Pons (tissue), 1 donor: ENCODE data around the gene CACUL1.
A peak's percentile ranks its signal among the peaks of the same experiment; 100 is the strongest.
"Not testable (repeated sequence)": the region's sequence is repeated elsewhere in the genome, so short reads cannot be mapped to it uniquely, and the experiment has no call there.

Experiments used
- DNase-seq: peaks from one replicate; pipeline ENCODE4 v3.0.0-alpha.2; 2016; ENCODE audit warnings: low spot score

The CACUL1 gene

DNA sequence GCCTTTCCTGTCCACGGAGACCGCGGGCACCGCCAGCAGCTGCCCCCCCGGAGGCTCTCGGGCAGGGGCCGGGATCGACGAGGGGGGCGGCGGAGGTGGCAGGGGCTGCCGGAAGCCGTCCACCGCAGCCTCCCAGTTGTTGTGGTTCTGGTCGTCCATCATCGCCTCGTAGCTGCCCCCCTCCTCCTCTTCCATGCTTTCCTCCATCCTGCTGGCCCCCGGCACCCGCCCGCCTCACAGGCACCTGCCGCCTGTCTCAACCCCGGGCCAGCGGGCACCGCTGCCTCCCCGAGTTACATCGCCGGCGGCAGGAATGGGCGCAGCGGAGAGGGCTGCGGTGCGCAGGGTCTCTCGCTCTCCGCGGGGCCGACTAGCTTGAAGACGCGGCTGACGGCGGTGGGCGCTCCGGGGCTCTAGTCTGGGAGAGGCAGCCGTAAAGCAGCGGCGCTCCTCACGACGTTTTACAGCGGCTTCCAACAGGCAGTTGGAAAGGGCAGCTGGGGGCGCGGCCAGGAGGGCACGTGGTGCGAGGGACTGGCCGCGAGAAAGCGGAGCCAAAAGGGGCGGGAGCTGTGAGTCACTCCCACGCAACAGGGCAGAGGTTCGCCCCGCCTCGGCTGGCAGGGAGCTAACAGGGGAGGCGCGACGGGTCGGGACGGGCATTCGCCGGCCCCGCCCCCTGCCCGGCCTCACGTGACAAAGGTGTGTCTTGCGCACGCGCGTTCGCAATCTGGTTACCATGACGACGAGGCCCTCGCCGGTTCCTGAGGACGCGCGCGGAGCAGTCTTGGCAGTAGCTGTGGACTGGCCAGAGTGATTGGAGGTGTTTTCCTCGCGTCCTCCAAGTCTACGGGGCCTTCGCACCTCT lies at the start of gene CACUL1:
Gene CACUL1, minus strand, starts transcription at position 415 of the 868 bp plus-strand sequence. Its CDS starts 208 bp downstream, at position 207.
- peak; percentile 99 for DNase-seq

DNA sequence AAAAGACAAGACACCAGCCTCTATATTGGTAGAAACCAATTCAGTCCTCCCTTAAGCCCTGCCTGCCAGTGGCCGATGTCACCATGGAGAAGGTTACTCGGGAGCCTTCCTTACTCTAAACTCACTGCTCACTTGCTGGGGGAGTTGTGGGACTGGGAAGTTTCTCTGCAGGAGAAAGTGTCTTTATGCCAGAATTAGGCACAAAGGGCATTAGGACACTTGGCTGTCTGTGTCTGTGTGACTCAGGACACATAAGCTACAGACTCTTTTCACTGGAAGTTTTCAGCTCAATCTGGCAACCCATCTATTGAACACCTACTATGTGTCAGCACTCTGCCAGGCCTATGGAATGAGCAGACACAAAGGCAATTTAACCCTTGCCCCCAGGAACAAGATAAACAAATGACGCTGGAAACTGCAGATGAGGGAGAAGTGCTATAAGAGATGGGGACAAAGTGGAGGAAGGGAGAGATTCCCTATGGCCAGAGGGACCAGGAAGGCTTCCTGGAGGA lies 49.5 kb upstream of the CACUL1 start:
- DNase-seq: no peak

DNA sequence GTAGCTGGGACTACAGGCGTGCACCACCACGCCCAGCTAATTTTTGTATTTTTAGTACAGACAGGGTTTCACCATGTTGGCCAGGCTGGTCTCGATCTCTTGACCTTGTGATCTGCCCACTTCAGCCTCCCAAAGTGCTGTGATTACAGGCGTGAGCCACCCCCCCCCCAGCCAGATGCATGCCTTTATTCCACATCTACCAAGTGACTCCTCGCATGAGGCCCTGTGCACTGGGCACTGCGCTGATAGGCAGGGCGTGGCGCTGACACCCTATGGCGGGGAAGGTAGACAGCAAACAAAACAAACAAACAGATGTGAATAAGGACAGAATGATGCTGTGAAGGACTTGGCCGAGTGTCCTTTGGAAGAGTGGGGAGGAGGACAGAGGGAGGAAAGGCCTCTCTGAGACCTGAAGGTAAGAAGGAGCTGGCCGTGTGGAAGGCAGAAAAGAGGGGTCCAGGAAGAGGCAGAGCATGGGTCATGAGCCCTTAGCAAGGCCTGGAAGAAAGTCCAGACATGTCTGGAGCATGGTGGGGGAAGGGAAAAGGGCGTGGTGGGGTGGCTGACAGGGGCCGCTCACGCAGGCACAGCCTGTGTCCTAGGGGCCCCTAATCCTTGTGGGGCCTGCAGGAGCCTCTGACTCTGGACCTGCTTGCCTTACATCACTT lies 47.5 kb upstream of the CACUL1 start:
- no peak for DNase-seq

DNA sequence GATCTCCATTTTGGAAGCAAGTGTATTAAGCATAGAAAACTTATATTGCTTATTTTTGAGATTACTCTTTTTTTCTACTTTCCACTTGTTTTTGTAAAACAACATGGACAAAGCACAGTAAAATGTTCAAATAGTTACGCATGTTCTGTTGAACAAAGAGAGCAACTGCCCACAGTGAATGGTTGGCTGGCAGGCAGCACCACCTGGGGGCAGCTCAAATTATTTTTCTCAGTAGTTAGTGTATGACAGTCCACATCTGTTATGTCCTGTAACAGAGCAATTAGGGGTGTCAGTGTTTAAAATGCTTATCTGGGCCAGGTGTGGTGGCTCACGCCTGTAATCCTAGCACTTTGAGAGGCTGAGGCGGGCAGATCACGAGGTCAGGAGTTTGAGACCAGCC lies 46.1 kb upstream of the CACUL1 start:
- no peak for DNase-seq

DNA sequence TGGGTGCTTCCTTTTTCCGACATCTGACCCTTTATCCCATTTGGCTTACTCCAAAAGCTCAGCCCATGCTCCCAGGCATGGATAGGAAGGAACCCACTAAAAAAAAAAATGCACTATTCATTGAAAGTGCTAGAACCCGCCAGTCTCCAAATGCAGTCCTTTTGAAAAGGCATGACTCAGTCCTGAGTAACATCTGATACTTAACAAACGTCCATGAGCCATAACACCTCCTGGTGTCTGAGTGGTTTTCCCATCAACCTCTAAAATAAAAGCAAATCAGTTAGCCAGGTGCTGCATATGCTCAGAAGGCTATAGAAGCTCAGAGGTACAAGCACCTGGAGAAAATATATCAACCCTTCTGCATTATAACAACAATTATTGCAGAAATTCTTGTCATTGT lies 45.0 kb upstream of the CACUL1 start:
- DNase-seq: no peak

DNA sequence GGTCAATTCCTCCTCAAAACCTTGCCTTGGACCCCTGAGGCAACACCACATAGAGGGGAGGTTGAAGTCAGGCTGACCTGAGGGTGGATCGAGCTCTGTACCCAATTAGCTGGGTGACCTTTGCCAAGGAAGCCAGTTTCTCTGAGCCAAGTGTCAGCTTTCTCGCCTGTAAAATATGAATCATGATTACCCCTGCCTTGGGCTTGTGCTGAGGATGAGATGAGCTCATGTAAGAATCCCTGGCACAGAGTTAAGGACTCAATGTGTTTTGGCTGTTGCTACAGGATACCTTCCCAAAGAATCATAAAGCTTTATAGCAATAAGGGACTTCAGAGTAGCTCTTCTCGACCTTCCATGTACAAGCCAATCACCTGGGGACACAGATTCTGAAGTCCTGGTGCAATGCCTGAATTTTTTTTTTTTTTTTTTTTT lies 43.5 kb upstream of the CACUL1 start:
- DNase-seq: no peak

DNA sequence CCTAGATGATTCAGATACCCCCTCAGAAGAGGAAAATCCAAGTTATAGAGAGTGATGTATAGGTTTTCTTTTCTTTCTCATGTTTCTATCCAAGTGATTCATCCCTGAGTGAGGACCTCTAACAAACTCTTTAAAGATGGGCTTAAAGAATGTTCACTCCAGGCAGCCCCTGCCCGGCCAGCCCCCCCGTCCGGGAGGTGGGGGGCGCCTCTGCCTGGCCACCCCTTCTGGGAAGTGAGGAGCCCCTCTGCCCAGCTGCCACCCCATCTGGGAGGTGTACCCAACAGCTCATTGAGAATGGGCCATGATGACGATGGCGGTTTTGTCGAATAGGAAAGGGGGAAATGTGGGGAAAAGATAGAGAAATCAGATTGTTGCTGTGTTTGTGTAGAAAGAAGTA lies 40.2 kb upstream of the CACUL1 start:
- not testable (repeated sequence) for DNase-seq

DNA sequence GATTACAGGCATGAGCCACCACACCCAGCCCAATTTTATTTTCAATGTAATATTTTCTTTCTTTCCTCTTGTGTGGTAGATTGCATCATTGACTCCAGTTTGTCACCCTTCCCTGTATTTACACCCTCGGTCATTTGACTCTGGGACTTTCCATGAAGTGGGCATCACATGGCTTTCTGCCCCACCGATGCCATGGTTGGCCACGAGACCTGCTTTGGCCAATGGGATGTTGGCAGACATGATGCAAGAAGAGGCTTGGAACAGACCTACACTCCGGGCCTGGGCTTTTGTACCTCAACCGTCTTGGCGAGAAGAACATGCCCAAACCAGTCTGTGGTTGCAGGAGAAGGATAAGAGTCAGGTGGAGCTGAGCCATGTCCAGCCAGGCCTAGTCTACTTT lies 38.8 kb upstream of the CACUL1 start:
- DNase-seq: peak; percentile 20

DNA sequence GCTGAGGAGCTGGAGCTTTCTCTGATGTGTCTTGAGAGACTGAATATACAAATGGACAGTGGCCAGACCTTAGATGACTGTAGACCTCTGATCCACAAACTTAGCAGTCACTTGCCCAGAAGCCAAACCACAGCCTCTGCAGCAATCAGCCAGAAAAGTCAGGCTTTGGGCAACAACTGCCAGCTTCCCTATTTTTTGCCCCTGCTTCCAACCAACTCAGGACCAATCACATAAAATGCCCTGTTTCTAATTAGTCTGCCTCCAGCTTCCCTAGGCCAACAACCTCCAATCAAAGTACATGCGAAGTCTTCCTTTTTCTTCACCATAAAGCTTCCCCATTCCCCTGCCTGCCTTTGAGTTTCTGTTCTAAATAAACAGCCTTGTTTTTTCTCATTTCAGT lies 37.8 kb upstream of the CACUL1 start:
- DNase-seq: peak; percentile 84

DNA sequence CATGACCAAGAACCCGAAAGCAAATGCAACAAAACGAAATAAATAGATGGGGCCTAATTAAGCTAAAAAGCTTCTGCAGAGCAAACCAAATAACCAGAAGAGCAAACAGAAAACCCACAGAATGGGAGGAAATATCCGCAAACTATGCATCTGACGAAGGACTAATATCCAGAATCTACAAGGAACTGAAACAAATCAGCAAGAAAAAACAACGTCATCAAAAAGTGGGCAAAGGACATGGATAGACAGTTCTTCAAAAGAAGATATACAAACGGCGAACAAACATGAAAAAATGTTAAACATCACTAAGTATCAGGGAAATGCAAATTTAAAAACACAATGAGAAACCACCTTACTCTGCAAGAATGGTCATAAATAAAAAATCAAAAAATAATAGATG lies 35.3 kb upstream of the CACUL1 start:
- DNase-seq: peak; percentile 37

DNA sequence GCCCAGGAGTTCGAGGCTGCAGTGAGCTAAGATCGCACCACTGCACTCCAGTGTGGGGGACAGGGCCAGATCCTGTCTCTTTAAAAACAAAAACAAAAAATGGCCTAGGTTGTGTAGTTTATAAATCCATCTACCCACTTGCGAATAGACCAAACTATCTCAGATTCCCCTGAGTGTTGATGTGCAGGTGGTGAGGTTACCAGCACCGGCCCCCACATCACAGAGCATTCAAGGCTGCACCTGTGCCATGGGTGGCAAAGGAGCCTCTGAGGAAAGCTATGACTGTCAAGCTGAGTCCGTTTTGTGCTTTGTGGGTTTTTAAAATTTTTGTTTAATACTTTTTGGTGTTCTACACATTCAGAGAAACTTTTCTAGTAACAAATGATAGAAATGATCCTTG lies 30.8 kb upstream of the CACUL1 start:
- DNase-seq: no peak

DNA sequence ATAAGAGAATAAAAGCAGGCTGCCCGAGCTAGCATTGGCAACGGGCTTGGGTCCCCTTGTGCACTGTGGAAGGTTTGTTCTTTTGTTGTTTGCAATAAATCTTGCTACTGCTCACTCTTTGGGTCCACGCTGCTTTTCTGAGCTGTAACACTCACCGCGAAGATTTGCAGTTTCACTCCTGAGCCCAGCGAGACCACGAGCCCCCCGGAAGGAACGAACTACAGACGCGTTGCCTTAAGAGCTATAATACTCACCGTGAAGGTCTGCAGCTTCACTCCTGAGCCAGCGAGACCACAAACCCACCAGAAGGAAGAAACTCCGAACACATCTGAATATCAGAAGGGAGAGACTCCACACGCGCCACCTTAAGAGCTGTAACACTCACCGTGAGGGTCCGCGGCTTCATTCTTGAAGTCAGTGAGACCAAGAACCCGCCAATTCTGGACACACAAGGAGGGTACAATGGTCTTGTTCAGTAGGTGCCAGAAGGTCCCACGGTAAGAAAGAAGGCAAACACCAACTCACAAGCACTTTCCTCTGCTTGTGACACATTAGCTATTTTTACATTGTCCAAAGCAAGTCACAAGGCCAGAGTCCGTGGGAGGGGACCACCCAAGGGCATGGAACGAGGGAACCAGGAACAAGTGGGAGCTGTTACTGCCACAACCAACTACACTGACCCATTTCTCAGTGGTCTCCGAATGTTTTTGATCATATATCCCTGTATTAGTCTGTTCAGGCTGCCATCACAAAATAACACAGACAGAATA lies 29.2 kb upstream of the CACUL1 start:
- DNase-seq: no peak

DNA sequence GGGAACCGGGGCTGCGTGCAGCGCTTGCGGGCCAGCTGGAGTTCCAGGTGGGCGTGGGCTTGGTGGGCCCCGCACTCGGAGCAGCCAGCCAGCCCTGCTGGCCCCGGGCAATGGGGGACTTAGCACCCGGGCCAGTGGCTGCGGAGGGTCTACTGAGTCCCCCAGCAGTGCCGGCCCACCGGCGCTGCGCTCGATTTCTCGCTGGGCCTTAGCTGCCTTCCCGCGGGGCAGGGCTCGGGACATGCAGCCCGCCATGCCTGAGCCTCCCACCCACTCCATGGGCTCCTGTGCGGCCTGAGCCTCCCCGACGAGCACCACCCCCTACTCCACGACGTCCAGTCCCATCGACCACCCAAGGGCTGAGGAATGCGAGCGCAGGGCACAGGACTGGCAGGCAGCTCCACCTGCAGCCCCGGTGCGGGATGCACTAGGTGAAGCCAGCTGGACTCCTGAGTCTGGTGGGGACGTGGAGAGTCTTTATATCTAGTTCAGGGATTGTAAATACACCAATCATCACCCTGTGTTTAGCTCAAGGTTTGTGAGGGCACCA lies 28.2 kb upstream of the CACUL1 start:
- not testable (repeated sequence) for DNase-seq

DNA sequence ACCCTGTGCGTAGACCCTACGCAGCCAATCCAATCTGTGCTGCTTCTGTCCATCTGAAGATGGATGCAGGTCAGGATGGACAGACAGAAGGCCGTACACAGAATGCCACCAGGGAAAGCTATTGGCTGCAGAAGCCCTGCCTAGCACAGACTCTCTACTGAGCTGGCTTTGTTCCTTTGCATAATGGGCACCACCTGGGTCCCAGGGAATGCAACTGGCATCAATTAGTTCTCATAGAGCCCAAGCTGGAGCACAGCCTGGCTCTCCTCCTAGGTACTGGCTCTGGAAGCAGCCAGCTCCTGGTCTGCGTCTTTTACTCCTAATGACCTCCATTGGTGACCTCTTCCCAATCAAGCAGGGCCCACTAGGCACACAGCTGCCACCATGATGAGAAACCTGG lies 26.8 kb upstream of the CACUL1 start:
- no peak for DNase-seq

DNA sequence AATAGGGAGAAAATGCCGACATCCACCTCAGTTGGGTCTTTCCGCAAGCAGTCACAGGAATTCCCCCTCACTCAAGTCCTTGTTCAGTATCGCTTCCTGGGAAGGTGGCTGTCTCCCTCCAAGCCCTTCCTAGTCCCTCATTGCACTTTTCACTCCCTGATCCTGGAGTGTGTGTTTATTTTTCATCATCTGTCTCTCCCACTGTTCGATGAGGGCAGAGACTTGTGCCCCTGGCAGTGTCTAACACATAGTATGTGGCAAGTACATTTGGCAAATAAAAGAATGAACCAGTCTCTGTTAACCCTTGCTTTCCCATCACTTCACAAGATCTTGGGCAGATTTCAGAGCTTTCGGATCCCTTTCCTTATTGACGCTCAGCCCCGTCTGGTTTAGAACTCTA lies 24.0 kb upstream of the CACUL1 start:
- DNase-seq: no peak

DNA sequence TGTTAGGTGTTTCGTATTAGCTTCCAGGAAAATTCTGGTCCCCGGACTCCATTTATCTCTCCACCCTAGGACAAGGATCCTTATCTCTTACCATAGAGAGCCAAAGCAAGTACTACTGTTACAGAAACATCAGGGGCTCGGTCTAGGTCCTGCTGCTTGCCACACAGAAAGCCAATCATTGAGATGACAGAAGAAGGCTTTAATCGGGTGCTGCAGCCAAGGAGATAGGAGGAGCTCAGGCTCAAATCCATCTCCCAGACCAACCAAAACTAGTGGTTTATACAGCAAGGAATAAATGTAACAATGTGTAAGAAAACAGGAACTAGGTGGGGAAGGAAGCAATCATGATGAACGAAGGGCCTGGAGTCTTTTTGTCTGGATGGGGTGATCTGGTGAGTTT lies 22.2 kb upstream of the CACUL1 start:
- DNase-seq: no peak

DNA sequence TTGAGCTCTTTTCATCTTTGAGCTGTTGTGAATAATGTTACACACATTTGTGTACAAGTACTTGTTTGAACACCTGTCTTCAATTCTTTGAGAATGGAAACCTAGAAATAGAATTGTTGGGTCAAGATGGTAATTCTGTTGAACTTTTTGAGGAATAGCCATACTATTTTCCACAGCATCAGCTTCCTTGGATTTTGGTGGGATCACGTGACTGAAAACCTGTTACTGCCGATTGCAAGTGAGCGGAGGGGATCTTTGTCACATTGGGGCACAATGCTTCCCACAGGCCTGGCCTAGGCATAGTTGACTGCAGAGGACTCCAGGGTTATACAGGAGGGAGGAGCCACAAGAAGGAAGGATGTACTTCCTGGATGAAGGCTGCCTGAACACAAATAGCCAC lies 21.3 kb upstream of the CACUL1 start:
- no peak for DNase-seq

DNA sequence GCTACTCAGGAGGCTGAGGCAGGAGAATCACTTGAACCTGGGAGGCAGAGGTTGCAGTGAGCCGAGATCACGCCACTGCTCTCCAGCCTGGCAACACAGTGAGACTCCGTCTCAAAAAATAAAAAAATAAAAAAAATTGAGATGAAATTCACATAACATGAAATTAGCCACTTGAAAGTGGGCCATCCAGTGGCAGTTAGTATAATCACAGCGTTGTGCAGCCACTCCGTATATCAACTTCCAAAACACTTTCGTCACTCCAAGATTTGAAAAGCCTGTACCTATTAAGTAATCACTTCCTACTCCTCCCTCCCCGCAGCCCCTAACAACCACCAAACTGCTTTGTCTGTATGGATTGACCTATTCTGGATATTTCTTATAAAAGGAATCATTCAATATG lies 20.7 kb upstream of the CACUL1 start:
- DNase-seq: no peak

DNA sequence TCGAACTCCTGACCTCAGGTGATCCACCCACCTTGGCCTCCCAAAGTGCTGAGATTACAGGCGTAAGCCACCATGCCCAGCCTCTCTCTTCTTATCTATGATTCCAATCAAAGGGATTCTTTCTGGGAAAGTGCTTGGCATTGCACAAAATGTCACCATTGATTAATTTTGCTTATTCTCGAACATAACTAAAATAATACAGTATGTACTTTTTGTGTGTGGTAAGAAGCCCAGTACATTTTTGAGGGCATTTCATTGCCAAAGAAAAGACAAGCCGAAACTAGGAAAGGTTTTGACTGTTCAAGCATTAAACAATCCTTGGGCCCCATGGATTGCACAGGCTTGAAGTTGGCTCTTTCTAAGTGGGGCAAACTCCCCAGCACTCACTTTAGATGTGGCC lies 18.3 kb upstream of the CACUL1 start:
- DNase-seq: no peak

DNA sequence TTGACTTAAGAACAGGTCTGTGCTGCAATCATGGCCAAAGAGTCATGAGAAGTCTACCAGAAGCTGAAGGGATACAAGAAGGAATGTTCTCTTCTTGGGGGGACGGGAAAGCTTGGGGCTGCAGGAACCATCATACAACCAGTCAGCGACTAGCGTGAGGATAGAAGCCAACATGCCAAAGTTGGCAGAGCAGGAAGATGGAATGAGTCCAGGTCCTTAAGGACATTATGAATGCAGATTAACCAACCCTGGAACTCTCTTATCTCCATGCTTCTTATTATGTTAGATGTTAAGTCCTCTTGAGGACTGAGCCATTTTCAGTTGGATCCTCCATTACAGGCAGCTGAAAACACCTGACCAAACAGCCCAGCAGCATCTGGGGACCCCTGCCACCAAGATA lies 17.2 kb upstream of the CACUL1 start:
- no peak for DNase-seq

DNA sequence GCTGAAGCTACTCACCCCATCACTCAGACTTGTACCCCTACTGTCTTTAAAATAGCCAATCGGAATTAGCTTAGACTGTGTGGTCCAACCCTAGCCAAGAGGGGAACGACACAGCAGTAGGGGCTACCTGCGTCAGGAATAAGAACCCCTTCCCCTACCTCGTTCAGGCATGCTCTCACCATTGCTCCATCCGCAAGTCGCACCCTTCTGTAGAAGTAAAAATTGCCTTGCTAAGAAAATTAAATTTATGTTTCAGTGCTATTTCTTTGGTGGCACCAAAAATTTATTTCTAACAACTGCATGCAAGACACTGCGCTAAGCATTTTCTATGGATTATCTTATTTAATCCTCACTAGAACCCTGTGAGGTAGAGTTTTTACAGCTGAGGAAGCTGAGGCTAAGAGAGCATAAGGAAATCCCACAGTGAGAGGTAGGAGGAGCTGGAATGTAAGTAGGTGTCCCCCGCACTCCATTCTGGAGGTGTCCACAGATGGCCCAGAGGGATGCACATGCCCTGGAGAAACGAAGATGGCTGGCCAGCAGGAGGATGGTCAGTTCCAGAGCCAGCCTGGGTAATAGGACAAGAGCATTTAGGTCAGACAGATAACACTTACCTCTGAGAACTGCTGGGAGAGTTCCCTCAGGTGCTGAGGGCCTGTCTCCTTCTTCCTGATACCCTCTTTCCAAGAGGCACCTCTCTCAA lies 15.3 kb upstream of the CACUL1 start:
- DNase-seq: no peak
